ENCODE results near the gene NT5DC1.
"Not testable (repeated sequence)": the region's sequence is repeated elsewhere in the genome, so short reads cannot be mapped to it uniquely, and the experiment has no call there.

DNA sequence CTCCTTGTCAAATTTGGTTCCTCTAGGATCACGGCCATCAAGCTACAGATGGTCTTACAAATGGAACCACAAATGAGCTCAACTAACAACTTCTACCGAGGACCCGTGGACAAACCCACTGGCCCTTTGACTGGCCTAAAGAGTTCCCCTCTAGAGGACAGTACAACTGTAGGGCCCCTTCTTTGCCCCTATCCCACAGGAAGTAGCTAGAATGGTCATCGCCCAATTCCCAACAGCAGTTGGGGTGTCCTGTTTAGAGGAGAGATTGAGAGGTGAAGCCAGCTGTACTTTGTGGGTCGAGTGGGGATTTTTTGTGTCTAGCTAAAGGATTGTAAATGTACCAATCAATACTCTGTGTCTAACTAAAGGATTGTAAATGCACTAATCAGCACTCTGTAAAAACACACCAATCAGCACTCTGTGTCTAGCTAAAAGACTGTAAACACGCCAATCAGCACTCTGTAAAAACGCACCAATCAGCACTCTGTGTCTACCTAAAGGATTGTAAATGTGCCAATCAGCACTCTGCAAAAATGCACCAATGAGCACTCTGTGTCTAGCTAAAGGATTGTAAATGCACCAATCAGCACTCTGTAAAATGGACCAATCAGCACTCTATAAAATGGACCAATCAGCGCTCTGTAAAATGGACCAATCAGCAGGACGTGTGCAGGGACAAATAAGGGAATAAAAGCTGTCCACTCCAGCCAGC lies 4.4 kb upstream of the NT5DC1 start:
- TF ChIP-seq CTCF, POLR2A (IDR thresholded peaks at IDR 0.05): not testable (repeated sequence)

Measured in tibial nerve (tissue), 3 donors.